ENCODE measurements around the gene INTS11.

Gene INTS11

GRCh38 chr1:1356166-1356795 is 31.8 kb upstream of the INTS11 start:
- no peak for TF ChIP-seq CTCF (IDR thresholded peaks at IDR 0.05; ENCODE audit: borderline replicate concordance, insufficient read depth, low read depth, low read length)
- H3K4me3 ChIP-seq (ENCODE audit: low read depth, low read length), result no peak overlapping the region

DNA sequence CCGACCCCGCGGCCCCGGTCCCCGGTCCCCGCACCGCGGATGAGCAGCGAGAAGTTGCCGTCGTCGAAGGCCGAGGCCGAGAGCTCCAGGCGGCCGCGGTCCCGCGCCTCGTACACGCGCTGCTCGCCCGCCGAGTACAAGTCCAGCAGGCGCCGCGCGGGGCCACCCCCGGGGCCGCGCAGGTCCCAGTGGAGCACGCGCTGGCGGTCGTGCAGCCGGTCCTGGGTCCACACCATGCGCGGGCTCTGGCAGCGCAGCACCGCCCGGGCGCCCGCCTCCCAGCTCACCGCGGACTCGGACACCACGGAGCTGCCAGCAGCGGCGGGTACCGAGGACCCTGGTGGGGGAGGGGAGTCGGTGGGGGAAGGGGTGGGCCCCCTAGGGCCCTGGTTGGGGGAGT is 31.0 kb upstream of the INTS11 start:
- no peak overlapping the region for H3K4me3 ChIP-seq (ENCODE audit: low read depth, low read length)
- TF ChIP-seq CTCF (IDR thresholded peaks at IDR 0.05; ENCODE audit: borderline replicate concordance, insufficient read depth, low read depth, low read length), result no peak

- H3K4me3 ChIP-seq (ENCODE audit: low read depth, low read length), result no peak overlapping the region
- no peak for TF ChIP-seq CTCF (IDR thresholded peaks at IDR 0.05; ENCODE audit: borderline replicate concordance, insufficient read depth, low read depth, low read length)
Observed at GRCh38 chr1:1354271-1355247, 30.1 kb upstream of the INTS11 start.

- TF ChIP-seq CTCF (IDR thresholded peaks at IDR 0.05; ENCODE audit: borderline replicate concordance, insufficient read depth, low read depth, low read length), result no peak
- no peak overlapping the region for H3K4me3 ChIP-seq (ENCODE audit: low read depth, low read length)
Observed at GRCh38 chr1:1353389-1354151, 29.1 kb upstream of the INTS11 start.

DNA sequence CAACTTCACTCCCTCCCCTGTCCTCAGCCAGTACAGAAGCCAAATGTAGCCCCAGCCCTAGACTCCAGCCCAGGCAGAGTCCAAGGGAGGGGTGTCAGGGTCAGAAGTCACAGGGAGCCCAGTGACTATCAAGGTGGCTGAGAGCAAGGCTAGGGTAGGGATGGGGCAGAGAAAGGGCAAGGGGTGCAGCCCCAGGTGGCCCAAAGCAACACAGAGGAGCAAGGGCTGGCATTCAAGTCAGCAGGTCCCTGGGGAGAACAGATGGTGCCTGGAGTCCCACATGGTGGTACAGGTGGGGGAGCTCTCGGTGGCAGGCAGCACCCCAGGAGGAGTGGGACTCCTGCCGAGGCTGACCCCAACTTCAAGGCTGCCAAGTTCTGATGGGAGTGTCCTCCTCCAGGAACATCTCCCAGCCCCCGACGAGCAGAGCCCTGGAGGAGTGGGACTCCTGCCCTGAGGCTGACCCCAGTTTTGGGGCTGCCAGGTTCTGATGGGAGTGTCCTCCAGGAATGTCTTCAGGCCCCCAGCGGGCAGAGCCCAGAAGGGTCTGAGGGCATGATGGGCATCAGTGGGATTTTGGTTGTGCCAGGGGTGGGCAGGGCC is 28.4 kb upstream of the INTS11 start:
- no peak overlapping the region for H3K4me3 ChIP-seq (ENCODE audit: low read depth, low read length)
- TF ChIP-seq CTCF (IDR thresholded peaks at IDR 0.05; ENCODE audit: borderline replicate concordance, insufficient read depth, low read depth, low read length), result no peak

DNA sequence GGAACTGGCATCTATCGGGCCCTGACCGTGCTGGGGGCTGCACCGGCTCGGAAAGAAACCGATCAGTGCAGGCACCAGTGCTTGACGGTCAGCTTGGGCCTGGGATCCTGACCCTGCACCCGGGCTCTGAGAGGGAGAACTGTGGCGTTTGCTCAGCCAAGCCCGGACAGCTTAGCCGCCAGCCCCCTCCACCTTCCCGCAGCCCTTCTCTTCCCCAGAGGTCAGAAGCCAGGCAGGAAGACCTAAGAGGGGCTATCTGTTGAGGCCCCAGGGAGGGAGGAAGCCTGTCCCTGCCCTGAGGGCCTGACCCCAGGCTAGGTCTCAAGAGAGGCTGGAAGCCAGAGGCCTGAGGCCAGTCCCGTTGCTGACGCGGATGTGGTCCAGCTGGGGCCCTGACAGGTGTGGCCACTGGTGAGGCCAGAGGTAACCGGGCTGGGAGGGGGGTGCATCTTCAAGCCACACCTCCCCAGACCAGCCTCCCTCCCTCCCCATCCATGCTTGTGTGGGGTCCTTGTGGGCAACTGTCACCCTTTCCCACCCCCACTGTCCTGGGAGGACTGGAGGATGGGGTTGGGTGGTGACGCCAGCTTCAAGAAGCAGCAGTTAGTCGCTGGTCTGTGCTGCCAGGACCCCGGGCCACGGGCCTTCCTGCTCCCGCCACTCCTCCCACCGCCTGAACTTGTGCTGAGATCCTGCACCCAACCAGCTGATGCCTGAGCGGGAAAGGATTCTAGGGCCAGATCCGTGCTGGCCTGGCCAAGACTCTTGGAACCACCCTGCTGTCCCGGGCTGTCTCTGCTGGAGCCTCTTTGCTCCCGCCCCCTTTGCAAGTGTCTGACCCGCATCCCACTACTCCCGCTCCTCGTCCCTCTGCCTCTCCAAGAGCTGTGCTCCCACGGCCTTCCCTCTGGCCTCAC is 27.3 kb upstream of the INTS11 start:
- no peak for TF ChIP-seq CTCF (IDR thresholded peaks at IDR 0.05; ENCODE audit: borderline replicate concordance, insufficient read depth, low read depth, low read length)
- no peak overlapping the region for H3K4me3 ChIP-seq (ENCODE audit: low read depth, low read length)

Measured in GM12875 (cell line).